A673 (cell line): Measurements from ENCODE around the gene MAST1. TPM values are rescaled to one million over a fixed set of nuclear protein-coding genes. Genes with fewer than 3 reads are reported as not detected.
A peak's percentile ranks its signal among the peaks of the same experiment; 100 is the strongest.

Source experiments
- BruUV-seq: library from RNA; stranded (reverse); fragments of 400-500 nt; replicated peaks from 2 replicates; lab custom pipeline; 2021; lab: Mats Ljungman, UMichigan
- CTCF ChIA-PET: fragments of 300-600 bp; sonication (Branson Sonifier 250); formaldehyde crosslinking; loops from one replicate; lab custom pipeline; 2022; ENCODE audit warnings: antibody characterized with exemption; lab: Charles Lee
- POLR2A ChIA-PET: fragments of 300-600 bp; sonication (Branson Sonifier 250); formaldehyde crosslinking; loops from one replicate; lab custom pipeline; 2022; ENCODE audit warnings: antibody characterized with exemption; ENCODE audit not compliant: low non-redundant PET; lab: Charles Lee
- DNase-seq: peaks from one replicate; pipeline ENCODE4 v3.0.0-alpha.2; 2015; ENCODE audit warnings: low spot score
- H3K27ac ChIP-seq: fragments of 200-600 bp; sonication (generic); 2 replicates; pipeline ENCODE4 v1.5.1; 2016; ENCODE audit warnings: mixed run types, low read depth, mild to moderate bottlenecking, mixed read lengths, antibody characterized with exemption, low read length; ENCODE audit not compliant: poor library complexity, severe bottlenecking
- H3K27me3 ChIP-seq: fragments of 200-600 bp; sonication (generic); replicated peaks from 2 replicates; pipeline ENCODE4 v1.6.1; 2017; ENCODE audit warnings: mixed run types, low read depth, mild to moderate bottlenecking, mixed read lengths, antibody characterized with exemption, low read length; ENCODE audit not compliant: insufficient read depth, poor library complexity
- H3K36me3 ChIP-seq: fragments of 200-600 bp; sonication (generic); 2 replicates; pipeline ENCODE4 v1.6.1; 2016; ENCODE audit warnings: mixed run types, mild to moderate bottlenecking, mixed read lengths, antibody characterized with exemption, low read length; ENCODE audit not compliant: insufficient read depth, poor library complexity, severe bottlenecking
- H3K4me1 ChIP-seq: fragments of 200-600 bp; sonication (generic); 2 replicates; pipeline ENCODE4 v1.6.1; 2017; ENCODE audit warnings: mixed run types, mild to moderate bottlenecking, mixed read lengths, antibody characterized with exemption, low read length; ENCODE audit not compliant: insufficient read depth, poor library complexity, severe bottlenecking
- H3K4me3 ChIP-seq: fragments of 200-600 bp; sonication (generic); 2 replicates; pipeline ENCODE4 v1.5.1; 2016; ENCODE audit warnings: low read depth, mixed run types, mild to moderate bottlenecking, mixed read lengths, low read length; ENCODE audit not compliant: poor library complexity, severe bottlenecking
- H3K9me3 ChIP-seq: fragments of 200-600 bp; sonication (generic); 2 replicates; pipeline ENCODE4 v1.6.1; 2016; ENCODE audit warnings: mixed run types, low read depth, mild to moderate bottlenecking, mixed read lengths, antibody characterized with exemption, low read length; ENCODE audit not compliant: poor library complexity, severe bottlenecking
- EZH2 ChIP-seq: fragments of 200-600 bp; sonication (generic); IDR thresholded peaks from 2 replicates; pipeline ENCODE4 v1.6.1; 2017; ENCODE audit warnings: borderline replicate concordance, low read depth, mild to moderate bottlenecking, mixed read lengths, antibody characterized with exemption, low read length; ENCODE audit not compliant: poor library complexity, severe bottlenecking
- intact Hi-C: fragments of 100-400 bp; cut with micrococcal nuclease; formaldehyde crosslinking; loops from one replicate; pipeline ENCODE4 v1.10.0; 2022; ENCODE audit not compliant: unreplicated experiment
- total RNA-seq: library from RNA; stranded (reverse); gene quantifications from 2 replicates; pipeline ENCODE4 v1.2.3, GENCODE V29; 2021
- TF ChIP-seq, protein P1 (sequence below): fragments of 300-800, 200-600 bp; sonication (generic); conservative IDR thresholded peaks from 2 replicates; pipeline ENCODE4 v1.5.1; 2017; ENCODE audit warnings: low read depth, mild to moderate bottlenecking, antibody characterized with exemption, low read length, moderate library complexity, mixed read lengths

Gene MAST1
- total RNA-seq, 1 experiment from 2014 or later: 22.2 TPM

DNA sequence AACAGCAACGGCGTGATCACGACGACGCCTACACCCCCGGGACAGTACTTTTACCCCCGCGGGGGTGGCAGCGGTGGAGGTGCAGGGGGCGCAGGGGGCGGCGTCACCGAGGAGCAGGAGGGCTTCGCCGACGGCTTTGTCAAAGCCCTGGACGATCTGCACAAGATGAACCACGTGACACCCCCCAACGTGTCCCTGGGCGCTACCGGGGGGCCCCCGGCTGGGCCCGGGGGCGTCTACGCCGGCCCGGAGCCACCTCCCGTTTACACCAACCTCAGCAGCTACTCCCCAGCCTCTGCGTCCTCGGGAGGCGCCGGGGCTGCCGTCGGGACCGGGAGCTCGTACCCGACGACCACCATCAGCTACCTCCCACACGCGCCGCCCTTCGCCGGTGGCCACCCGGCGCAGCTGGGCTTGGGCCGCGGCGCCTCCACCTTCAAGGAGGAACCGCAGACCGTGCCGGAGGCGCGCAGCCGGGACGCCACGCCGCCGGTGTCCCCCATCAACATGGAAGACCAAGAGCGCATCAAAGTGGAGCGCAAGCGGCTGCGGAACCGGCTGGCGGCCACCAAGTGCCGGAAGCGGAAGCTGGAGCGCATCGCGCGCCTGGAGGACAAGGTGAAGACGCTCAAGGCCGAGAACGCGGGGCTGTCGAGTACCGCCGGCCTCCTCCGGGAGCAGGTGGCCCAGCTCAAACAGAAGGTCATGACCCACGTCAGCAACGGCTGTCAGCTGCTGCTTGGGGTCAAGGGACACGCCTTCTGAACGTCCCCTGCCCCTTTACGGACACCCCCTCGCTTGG lies 46.1 kb upstream of the MAST1 start:
- Histone ChIP-seq H3K4me3 (peak overlapping the region; percentile 59), H3K9me3 (no peaks in the 10 kb centered on the region), H3K4me1 (peaks cover 39% of the 10 kb centered on the region), H3K27ac (peak overlapping the region; percentile 98), H3K36me3 (peaks cover 4% of the 10 kb centered on the region), H3K27me3 (no peaks in the 10 kb centered on the region)
- TF ChIP-seq, protein P1, sequence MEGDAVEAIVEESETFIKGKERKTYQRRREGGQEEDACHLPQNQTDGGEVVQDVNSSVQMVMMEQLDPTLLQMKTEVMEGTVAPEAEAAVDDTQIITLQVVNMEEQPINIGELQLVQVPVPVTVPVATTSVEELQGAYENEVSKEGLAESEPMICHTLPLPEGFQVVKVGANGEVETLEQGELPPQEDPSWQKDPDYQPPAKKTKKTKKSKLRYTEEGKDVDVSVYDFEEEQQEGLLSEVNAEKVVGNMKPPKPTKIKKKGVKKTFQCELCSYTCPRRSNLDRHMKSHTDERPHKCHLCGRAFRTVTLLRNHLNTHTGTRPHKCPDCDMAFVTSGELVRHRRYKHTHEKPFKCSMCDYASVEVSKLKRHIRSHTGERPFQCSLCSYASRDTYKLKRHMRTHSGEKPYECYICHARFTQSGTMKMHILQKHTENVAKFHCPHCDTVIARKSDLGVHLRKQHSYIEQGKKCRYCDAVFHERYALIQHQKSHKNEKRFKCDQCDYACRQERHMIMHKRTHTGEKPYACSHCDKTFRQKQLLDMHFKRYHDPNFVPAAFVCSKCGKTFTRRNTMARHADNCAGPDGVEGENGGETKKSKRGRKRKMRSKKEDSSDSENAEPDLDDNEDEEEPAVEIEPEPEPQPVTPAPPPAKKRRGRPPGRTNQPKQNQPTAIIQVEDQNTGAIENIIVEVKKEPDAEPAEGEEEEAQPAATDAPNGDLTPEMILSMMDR: no peak
- TF ChIP-seq EZH2: no peak
- intact Hi-C loops: loop anchor here (5.0 kb wide), 1 partner anchor 110 kb away; the partner anchor contains the start of gene DHPS
- CTCF ChIA-PET: interaction anchor here (0.6 to 3.0 kb wide), 6 partner anchors 13 to 114 kb away, joined by 3 to 29 read pairs (median 4); no protein-coding TSS in a partner anchor
- POLR2A ChIA-PET: interaction anchor here (0.8 to 1.4 kb wide), 3 partner anchors 10 to 33 kb away, joined by 3 to 4 read pairs (median 3); partner anchors contain the start of gene THSD8
- no TSS peak for BruUV-seq
- peak; percentile 86 for DNase-seq

DNA sequence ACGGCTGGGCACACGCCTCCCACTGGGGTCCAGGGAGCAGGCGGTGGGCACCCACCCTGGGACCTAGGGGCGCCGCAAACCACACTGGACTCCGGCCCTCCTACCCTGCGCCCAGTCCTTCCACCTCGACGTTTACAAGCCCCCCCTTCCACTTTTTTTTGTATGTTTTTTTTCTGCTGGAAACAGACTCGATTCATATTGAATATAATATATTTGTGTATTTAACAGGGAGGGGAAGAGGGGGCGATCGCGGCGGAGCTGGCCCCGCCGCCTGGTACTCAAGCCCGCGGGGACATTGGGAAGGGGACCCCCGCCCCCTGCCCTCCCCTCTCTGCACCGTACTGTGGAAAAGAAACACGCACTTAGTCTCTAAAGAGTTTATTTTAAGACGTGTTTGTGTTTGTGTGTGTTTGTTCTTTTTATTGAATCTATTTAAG lies 45.4 kb upstream of the MAST1 start:
- no TSS peak for BruUV-seq
- ChIA-PET POLR2A (interaction anchor here (0.7 to 1.4 kb wide), 6 partner anchors 9 to 1297 kb away, joined by 3 to 5 read pairs (median 4); partner anchors contain the start of genes GET3 and THSD8), CTCF (interaction anchor here (0.9 to 3.0 kb wide), 3 partner anchors 14 to 35 kb away, joined by 3 to 29 read pairs (median 8); no protein-coding TSS in a partner anchor)
- Histone ChIP-seq H3K27me3 (no peaks in the 10 kb centered on the region), H3K4me1 (peaks cover 39% of the 10 kb centered on the region), H3K4me3 (peak overlapping the region; percentile 59), H3K36me3 (peaks cover 4% of the 10 kb centered on the region), H3K9me3 (no peaks in the 10 kb centered on the region), H3K27ac (peak overlapping the region; percentile 98)
- intact Hi-C loops: loop anchor here (5.0 kb wide), 1 partner anchor 111 kb away; the partner anchor contains the start of gene DHPS
- no peak for DNase-seq
- TF ChIP-seq EZH2: no peak
- TF ChIP-seq, protein P1: no peak

DNA sequence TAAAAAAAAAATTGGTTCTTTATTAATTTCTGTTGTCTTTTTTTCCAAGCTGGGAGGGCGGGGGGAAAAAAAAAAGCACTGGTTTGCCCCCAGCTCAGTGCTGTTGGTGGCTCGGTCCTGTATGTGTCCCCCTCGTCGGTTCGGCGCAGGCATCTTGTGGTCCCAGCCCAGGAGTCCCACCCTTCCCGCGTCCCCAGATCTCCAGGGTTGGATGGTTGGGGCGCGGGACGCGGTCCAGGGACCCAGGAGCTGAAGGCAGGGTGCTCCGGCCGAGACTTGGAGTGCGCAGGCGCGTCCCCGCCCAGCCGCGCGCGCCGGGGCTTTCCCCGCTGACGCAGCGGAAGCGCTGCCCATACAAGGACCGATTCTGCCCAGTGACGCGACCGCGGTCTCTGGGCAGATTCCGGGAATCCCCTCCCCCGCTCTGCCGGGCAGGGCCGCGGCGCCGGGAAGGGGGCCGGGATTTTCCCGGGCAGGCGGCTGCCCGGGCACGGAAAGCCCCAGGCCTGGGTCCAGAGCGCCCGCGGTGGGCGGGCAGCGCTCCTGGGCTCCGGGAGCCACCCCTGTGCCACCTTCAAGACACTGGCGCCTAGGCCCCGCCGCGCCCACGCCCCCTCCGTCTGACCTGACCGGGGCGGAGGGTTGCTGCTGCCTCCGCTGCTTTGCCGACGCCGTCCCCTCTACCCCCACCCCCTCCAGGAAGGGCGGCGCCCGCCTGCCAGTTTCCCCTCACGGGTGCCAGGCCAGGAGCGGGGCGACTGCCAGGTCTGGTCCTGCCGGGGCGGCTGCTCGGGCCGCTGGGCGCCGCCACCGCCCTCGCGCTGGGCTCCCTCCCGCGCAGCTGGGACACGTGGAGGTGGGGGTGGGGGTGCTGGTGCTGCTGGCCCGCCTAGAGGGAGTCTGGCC lies 44.8 kb upstream of the MAST1 start:
- Histone ChIP-seq H3K27me3 (no peaks in the 10 kb centered on the region), H3K36me3 (peaks cover 6% of the 10 kb centered on the region), H3K4me1 (peaks cover 32% of the 10 kb centered on the region), H3K27ac (peak overlapping the region; percentile 98), H3K4me3 (peak overlapping the region; percentile 59), H3K9me3 (no peaks in the 10 kb centered on the region)
- POLR2A ChIA-PET: interaction anchor here (0.7 to 1.4 kb wide), 5 partner anchors 15 to 1297 kb away, joined by 3 to 5 read pairs (median 4); partner anchors contain the start of gene GET3
- TF ChIP-seq, protein P1: no peak
- DNase-seq: peak; percentile 95
- intact Hi-C loops: loop anchor here (5.0 kb wide), 1 partner anchor 111 kb away; the partner anchor contains the start of gene DHPS
- CTCF ChIA-PET: interaction anchor here (1.5 to 3.0 kb wide), 2 partner anchors 16 to 36 kb away, joined by 8 to 29 read pairs; no protein-coding TSS in a partner anchor
- BruUV-seq: no TSS peak
